ENCODE results near the gene RAB10. TPM values are rescaled to one million over a fixed set of nuclear protein-coding genes. Genes with fewer than 3 reads are reported as not detected.
"Not testable (repeated sequence)": the region's sequence is repeated elsewhere in the genome, so short reads cannot be mapped to it uniquely, and the experiment has no call there.

RAB10 gene
- total RNA-seq, 1 experiment from 2014 or later = 130 TPM

DNA sequence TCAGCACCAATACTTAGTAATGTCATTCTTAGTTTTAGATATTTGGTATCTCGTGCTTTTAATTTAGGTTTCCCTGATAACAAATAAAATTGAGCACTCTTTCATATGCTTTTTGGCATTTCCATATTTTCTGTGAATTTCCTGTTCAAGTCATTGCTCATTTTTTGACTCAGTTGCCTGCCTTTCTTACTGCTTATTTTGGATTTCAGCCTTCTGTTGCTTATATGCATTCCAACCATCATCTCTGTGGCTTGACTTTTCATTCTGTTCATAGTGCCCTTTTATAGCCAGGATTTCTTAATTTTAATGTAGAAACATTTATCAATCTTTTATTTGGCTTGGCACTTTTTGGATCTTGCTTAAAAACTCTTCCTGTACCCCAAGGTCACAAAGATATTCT, 37.0 kb upstream of the RAB10 start:
- Mint-ChIP-seq H3K4me3 (no peak overlapping the region), H3K36me3 (ENCODE audit: insufficient read depth in 1 of 3, low read depth in 3 of 3) (no peaks in the 10 kb centered on the region), H3K27me3 (ENCODE audit: low read depth) (no peaks in the 10 kb centered on the region), H3K9me3 (no peaks in the 10 kb centered on the region), H3K4me1 (peaks cover 9 to 15% of the 10 kb centered on the region in 2 experiments), H3K27ac (no peak overlapping the region)
- no peak overlapping the region for H2BK5ac ChIP-seq (ENCODE audit: insufficient read length, low read length)
- no peak overlapping the region for H3K14ac ChIP-seq (ENCODE audit: insufficient read depth, low read length)
- H2BK120ac ChIP-seq (ENCODE audit: low read depth, low read length, poor library complexity, severe bottlenecking) = no peak overlapping the region
- H2BK20ac ChIP-seq (ENCODE audit: low read depth, low read length, poor library complexity, severe bottlenecking) = no peak overlapping the region
- H4K8ac ChIP-seq (replicated peaks; ENCODE audit: insufficient read length, low read depth, low read length) = no peak overlapping the region
- H3K79me2 ChIP-seq (ENCODE audit: insufficient read depth, low read length) = no peaks in the 10 kb centered on the region
- no peak overlapping the region for H3K27ac ChIP-seq (ENCODE audit: insufficient read length, low read depth, low read length)
- no peak overlapping the region for H3K4me2 ChIP-seq (ENCODE audit: insufficient read depth, insufficient read length, low read length)
- no peak overlapping the region for H3K9ac ChIP-seq (ENCODE audit: extremely low read depth, insufficient read length, low read length)
- no peak overlapping the region for H2AFZ ChIP-seq (ENCODE audit: low read length)
- H2AK5ac ChIP-seq (ENCODE audit: insufficient read length, low read length) = no peak overlapping the region
- no peak overlapping the region for H4K91ac ChIP-seq (ENCODE audit: insufficient read length, low read depth, low read length)
- H3K27me3 ChIP-seq (ENCODE audit: insufficient read depth, low read length) = no peaks in the 10 kb centered on the region
- no peak overlapping the region for H3K23ac ChIP-seq (ENCODE audit: insufficient read length, low read depth, low read length)
- no peak overlapping the region for H3T11ph ChIP-seq (ENCODE audit: low read length)
- no peak overlapping the region for H3K18ac ChIP-seq (ENCODE audit: insufficient read length, low read depth, low read length)
- WGBS (ENCODE audit: extremely low coverage, insufficient read length, low lambda C conversion rate) = no CpG with 5 or more reads among the region's 1 CpG
- no peak for DNase-seq
- no peak overlapping the region for H3K56ac ChIP-seq (ENCODE audit: insufficient read length, low read depth, low read length)
- no peak overlapping the region for H3K4ac ChIP-seq (ENCODE audit: low read depth, low read length)
- TF ChIP-seq, protein P1, sequence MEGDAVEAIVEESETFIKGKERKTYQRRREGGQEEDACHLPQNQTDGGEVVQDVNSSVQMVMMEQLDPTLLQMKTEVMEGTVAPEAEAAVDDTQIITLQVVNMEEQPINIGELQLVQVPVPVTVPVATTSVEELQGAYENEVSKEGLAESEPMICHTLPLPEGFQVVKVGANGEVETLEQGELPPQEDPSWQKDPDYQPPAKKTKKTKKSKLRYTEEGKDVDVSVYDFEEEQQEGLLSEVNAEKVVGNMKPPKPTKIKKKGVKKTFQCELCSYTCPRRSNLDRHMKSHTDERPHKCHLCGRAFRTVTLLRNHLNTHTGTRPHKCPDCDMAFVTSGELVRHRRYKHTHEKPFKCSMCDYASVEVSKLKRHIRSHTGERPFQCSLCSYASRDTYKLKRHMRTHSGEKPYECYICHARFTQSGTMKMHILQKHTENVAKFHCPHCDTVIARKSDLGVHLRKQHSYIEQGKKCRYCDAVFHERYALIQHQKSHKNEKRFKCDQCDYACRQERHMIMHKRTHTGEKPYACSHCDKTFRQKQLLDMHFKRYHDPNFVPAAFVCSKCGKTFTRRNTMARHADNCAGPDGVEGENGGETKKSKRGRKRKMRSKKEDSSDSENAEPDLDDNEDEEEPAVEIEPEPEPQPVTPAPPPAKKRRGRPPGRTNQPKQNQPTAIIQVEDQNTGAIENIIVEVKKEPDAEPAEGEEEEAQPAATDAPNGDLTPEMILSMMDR (conservative IDR thresholded peaks at IDR 0.05) = no peak
- no peaks in the 10 kb centered on the region for H4K20me1 ChIP-seq (ENCODE audit: control insufficient read depth, insufficient read depth, insufficient read length)
- no peaks in the 10 kb centered on the region for H3K79me1 ChIP-seq (ENCODE audit: insufficient read depth, low read depth, low read length, poor library complexity, severe bottlenecking)
- H3K4me1 ChIP-seq (ENCODE audit: insufficient read depth, low read length) = no peaks in the 10 kb centered on the region
- H3K23me2 ChIP-seq (ENCODE audit: insufficient read length, low read depth, low read length, poor library complexity, severe bottlenecking) = no peaks in the 10 kb centered on the region
- H2BK15ac ChIP-seq (ENCODE audit: low read depth, low read length) = no peak overlapping the region
- no peak overlapping the region for H2BK12ac ChIP-seq (ENCODE audit: insufficient read length, low read depth, low read length)
- H4K5ac ChIP-seq (ENCODE audit: insufficient read length, low read depth, low read length) = no peak overlapping the region
- H3K9me3 ChIP-seq (ENCODE audit: control insufficient read depth, low read depth, low read length) = no peaks in the 10 kb centered on the region

DNA sequence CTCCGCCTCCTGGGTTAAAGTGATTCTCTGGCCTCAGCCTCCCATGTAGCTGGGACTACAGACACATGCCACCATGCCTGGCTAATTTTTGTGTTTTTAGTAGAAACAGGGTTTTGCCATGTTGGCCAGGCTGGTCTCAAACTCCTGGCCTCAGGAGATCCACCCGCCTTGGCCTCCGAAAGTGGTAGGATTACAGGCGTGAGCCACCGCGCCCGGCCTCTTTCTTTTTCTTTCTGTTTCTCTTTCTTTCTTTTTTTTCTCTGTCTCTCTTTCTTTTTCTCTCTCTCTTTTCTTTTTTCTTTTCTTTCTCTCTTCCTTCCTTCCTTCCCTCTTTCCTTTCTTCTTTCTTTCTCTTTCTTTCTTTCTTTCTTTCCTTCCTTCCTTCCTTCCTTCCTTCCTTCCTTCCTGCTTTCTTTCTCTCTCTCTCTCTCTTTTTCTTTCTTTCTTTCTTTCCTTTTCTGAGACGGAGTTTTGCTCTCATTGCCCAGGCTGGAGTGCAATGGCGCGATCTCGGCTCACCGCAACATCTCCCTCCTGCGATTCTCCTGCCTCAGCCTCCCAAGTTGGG, 35.0 kb upstream of the RAB10 start:
- not testable (repeated sequence) for H3K23me2 ChIP-seq (ENCODE audit: insufficient read length, low read depth, low read length, poor library complexity, severe bottlenecking); H4K5ac ChIP-seq (ENCODE audit: insufficient read length, low read depth, low read length); H3K27me3 ChIP-seq (ENCODE audit: insufficient read depth, low read length); H2BK120ac ChIP-seq (ENCODE audit: low read depth, low read length, poor library complexity, severe bottlenecking); H4K20me1 ChIP-seq (ENCODE audit: control insufficient read depth, insufficient read depth, insufficient read length); H2BK5ac ChIP-seq (ENCODE audit: insufficient read length, low read length); H3T11ph ChIP-seq (ENCODE audit: low read length); H3K4me2 ChIP-seq (ENCODE audit: insufficient read depth, insufficient read length, low read length); H2AFZ ChIP-seq (ENCODE audit: low read length); H2BK15ac ChIP-seq (ENCODE audit: low read depth, low read length); H3K23ac ChIP-seq (ENCODE audit: insufficient read length, low read depth, low read length); H3K56ac ChIP-seq (ENCODE audit: insufficient read length, low read depth, low read length); H3K36me3 Mint-ChIP-seq (ENCODE audit: insufficient read depth in 1 of 3, low read depth in 3 of 3); H3K4ac ChIP-seq (ENCODE audit: low read depth, low read length); H3K14ac ChIP-seq (ENCODE audit: insufficient read depth, low read length); H3K9me3 Mint-ChIP-seq; H3K4me3 Mint-ChIP-seq; H4K91ac ChIP-seq (ENCODE audit: insufficient read length, low read depth, low read length); H3K9ac ChIP-seq (ENCODE audit: extremely low read depth, insufficient read length, low read length); H3K27me3 Mint-ChIP-seq (ENCODE audit: low read depth); H2BK12ac ChIP-seq (ENCODE audit: insufficient read length, low read depth, low read length); H2AK5ac ChIP-seq (ENCODE audit: insufficient read length, low read length); H3K79me2 ChIP-seq (ENCODE audit: insufficient read depth, low read length); H3K79me1 ChIP-seq (ENCODE audit: insufficient read depth, low read depth, low read length, poor library complexity, severe bottlenecking); H2BK20ac ChIP-seq (ENCODE audit: low read depth, low read length, poor library complexity, severe bottlenecking); H3K27ac ChIP-seq (ENCODE audit: insufficient read length, low read depth, low read length); H3K4me1 ChIP-seq (ENCODE audit: insufficient read depth, low read length); H4K8ac ChIP-seq (replicated peaks; ENCODE audit: insufficient read length, low read depth, low read length); H3K18ac ChIP-seq (ENCODE audit: insufficient read length, low read depth, low read length); DNase-seq; H3K9me3 ChIP-seq (ENCODE audit: control insufficient read depth, low read depth, low read length)
- WGBS (ENCODE audit: extremely low coverage, insufficient read length, low lambda C conversion rate) = no CpG with 5 or more reads among the region's 13 CpGs
- Mint-ChIP-seq H3K4me1 (peaks cover 7 to 15% of the 10 kb centered on the region in 2 experiments), H3K27ac (peak overlapping the region; percentile 18 to 87 (median 49); a peak in 2 of 7 replicates)

All from H9 (cell line).